Erythroblast (primary cell): Measurements from ENCODE around the gene RFX2.
"Not testable (repeated sequence)": the region's sequence is repeated elsewhere in the genome, so short reads cannot be mapped to it uniquely, and the experiment has no call there.

Experiments used
- DNase-seq, 2 experiments: peaks; one replicate each; lab custom pipeline; 2025; lab: John Stamatoyannopoulos, UW
- GATA1 ChIP-seq: IDR thresholded peaks from 2 replicates; pipeline ENCODE4 v1.6.1; 2011; ENCODE audit warnings: low read depth, mild to moderate bottlenecking, control low read depth, low read length, moderate library complexity
- POLR2A ChIP-seq: IDR thresholded peaks from 2 replicates; pipeline ENCODE4 v1.6.1; 2011; ENCODE audit warnings: mild to moderate bottlenecking, low read length

The RFX2 gene

DNA sequence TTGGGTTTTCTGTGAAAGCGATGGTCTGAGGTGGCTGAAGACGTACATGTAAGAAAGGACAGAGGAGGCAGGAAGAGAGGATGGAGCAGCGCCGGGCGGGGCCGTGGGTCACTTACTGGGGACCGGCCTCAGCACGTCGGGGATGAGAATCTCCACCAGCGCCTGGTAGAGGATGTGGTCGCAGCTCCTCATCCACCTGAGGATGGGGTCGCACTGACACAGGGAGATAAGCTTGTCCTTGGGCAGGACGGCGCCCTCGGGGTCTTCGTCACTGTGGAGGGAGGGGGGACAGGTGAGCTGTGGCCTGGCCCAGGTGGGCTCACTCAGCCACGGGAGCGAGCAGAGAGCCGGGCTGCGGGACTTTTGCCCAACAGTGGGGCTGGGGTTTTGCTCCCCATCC, 103.4 kb downstream of the RFX2 start:
- TF ChIP-seq GATA1 (no peak), POLR2A (no peak)
- DNase-seq = no peak

DNA sequence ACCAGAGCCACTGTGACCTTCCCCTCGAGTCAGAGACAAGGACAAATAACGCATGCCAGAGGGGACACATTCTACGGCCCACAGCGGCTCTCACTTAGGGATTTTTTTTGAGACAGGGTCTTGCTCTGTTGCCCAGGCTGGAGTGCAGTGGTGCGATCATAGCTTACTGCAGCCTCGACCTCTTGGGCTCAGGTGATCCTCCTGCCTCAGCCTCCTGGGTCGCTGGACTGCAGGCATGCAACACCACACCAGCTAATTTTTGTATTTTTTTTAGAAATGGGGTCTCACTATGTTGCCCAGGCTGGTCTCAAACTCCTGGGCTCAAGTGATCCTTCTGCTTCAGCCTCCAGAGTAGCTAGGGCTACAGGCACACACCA, 104.2 kb downstream of the RFX2 start:
- DNase-seq = not testable (repeated sequence)

- TF ChIP-seq GATA1 (no peak), POLR2A (no peak)
- no peak for DNase-seq
These were observed 104.8 kb downstream of the RFX2 start for GRCh38 chr19:6005321-6006069.

GRCh38 chr19:6003976-6004375, 106.3 kb downstream of the RFX2 start:
- no peak for DNase-seq
- no peak for TF ChIP-seq GATA1
- TF ChIP-seq POLR2A = no peak

GRCh38 chr19:6002591-6002990, 107.7 kb downstream of the RFX2 start:
- TF ChIP-seq GATA1 = no peak
- TF ChIP-seq POLR2A = no peak
- DNase-seq = no peak

- DNase-seq = no peak
- TF ChIP-seq GATA1 (no peak), POLR2A (no peak)
These were observed 110.0 kb downstream of the RFX2 start for GRCh38 chr19:6000228-6000847.

DNA sequence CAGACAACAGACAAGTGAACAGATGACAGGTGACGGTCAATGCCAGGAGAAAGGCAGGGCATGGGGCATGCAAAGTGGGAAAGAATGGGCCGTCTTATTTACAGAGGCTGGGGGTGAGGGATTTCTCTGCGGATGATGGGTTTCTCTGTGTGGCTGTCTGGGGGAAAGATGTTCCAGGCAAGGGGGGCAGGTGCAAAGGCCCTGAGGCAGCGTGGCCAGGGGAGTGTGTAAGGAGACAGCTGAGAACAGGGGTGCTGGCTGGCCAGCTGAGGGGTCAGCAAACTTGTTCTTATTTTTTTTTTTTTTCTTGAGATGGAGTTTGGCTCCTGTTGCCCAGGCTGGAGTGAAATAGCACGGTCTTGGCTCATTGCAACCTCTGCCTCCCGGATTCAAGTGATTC, 110.6 kb downstream of the RFX2 start:
- DNase-seq = no peak
- TF ChIP-seq GATA1 = no peak
- no peak for TF ChIP-seq POLR2A

DNA sequence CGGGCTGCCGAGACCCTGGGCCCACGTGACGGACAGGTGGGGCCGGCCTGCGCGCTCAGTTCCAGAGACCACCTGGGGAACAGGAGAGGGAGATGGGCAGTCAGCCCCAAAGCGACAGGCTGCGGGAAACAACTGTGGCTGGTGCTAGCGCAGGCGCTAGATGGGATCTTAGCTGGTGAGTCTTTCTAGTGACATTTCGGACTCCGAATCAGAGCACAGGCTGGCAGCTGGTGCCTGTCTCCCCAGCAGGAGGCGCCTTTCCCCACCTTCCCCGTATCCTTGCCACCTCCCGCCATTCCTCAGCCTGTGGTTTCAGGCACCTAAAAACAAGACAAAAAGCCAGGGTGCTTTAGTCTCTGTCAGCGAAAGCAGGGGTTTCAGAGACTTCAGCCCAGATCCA, 112.9 kb downstream of the RFX2 start:
- TF ChIP-seq GATA1 = no peak
- TF ChIP-seq POLR2A = no peak
- no peak for DNase-seq

GRCh38 chr19:5996623-5997320, 113.5 kb downstream of the RFX2 start:
- no peak for DNase-seq
- no peak for TF ChIP-seq POLR2A
- TF ChIP-seq GATA1 = no peak

GRCh38 chr19:5996102-5996501, 114.2 kb downstream of the RFX2 start:
- no peak for TF ChIP-seq GATA1
- TF ChIP-seq POLR2A = no peak
- DNase-seq = no peak

DNA sequence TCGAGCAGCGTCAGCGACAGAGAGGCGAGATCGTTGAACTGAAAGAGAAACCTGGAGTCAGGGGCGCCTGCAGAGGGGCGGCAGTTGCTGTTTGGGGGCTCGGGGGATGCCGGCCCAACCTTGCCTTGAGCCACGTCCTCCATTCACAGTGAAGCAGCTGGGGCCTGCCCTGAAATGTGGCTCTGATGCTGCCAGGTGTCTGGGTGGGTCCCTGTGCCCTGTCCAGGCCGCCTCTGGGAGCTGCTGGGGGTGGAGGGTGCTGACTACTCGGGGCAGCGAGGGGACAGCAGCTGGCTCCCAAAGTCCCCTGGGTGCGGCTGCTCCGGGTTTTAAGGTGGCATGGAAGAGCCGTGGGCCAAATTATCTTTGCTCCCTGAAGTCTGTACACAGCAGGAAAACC, 114.7 kb downstream of the RFX2 start:
- TF ChIP-seq POLR2A = no peak
- TF ChIP-seq GATA1 = no peak

GRCh38 chr19:5994405-5995165, 115.7 kb downstream of the RFX2 start:
- no peak for DNase-seq
- TF ChIP-seq POLR2A = no peak
- TF ChIP-seq GATA1 = no peak

More for the DNA sequence above, 114.7 kb downstream of the RFX2 start:
- DNase-seq = no peak

GRCh38 chr19:5993648-5994358, 116.5 kb downstream of the RFX2 start:
- no peak for DNase-seq
- no peak for TF ChIP-seq GATA1
- TF ChIP-seq POLR2A = no peak
